ENCODE data around the gene RIMBP2. TPM values are rescaled to one million over a fixed set of nuclear protein-coding genes. Genes with fewer than 3 reads are reported as not detected.

The RIMBP2 gene
- polyA plus RNA-seq, 1 donor from 2014 or later, result 14.6 TPM

DNA sequence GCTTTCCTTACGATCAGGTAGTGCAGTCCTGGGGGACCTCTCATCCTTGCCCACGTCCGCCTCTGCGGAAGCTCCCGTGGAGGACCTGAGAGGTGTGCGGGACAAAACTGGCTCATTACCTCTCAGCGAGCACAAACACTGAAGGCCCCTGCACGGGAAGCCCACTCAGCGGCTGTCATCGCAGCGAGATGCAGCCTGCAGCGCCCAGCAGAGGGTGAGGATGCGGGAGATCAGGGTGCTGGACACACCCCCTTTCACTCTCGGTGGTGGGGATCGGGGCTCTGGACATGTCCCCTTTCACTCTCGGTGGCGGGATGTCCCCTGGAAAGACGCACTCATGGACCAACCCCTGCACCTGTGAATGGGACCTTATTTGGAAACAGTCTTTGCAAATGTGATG, 266.8 kb downstream of the RIMBP2 start:
- Histone ChIP-seq H3K36me3 (ENCODE audit: insufficient read depth, low read length) (no peaks in the 10 kb centered on the region), H3K4me2 (ENCODE audit: low read length) (no peak overlapping the region), H3K4me3 (ENCODE audit: low read length) (no peak overlapping the region), H2AFZ (ENCODE audit: low read depth, low read length) (no peak overlapping the region), H3F3A (ENCODE audit: insufficient read depth, low read length, poor library complexity, severe bottlenecking) (no peaks in the 10 kb centered on the region), H3K9me2 (ENCODE audit: insufficient read depth, low read length) (no peaks in the 10 kb centered on the region), H4K20me1 (ENCODE audit: insufficient read depth) (no peaks in the 10 kb centered on the region), H3K27me3 (ENCODE audit: insufficient read depth, low read depth, low read length) (no peaks in the 10 kb centered on the region), H3K9me3 (ENCODE audit: low read length) (no peaks in the 10 kb centered on the region), H3K79me2 (replicated peaks; ENCODE audit: insufficient read depth, low read length) (no peaks in the 10 kb centered on the region), H3K27ac (ENCODE audit: low read length) (no peak overlapping the region), H3K9ac (ENCODE audit: low read length) (no peak overlapping the region)
- TF ChIP-seq EZH2 (IDR thresholded peaks at IDR 0.05; ENCODE audit: borderline replicate concordance, insufficient read depth, low read length, poor library complexity, severe bottlenecking), result no peak

DNA sequence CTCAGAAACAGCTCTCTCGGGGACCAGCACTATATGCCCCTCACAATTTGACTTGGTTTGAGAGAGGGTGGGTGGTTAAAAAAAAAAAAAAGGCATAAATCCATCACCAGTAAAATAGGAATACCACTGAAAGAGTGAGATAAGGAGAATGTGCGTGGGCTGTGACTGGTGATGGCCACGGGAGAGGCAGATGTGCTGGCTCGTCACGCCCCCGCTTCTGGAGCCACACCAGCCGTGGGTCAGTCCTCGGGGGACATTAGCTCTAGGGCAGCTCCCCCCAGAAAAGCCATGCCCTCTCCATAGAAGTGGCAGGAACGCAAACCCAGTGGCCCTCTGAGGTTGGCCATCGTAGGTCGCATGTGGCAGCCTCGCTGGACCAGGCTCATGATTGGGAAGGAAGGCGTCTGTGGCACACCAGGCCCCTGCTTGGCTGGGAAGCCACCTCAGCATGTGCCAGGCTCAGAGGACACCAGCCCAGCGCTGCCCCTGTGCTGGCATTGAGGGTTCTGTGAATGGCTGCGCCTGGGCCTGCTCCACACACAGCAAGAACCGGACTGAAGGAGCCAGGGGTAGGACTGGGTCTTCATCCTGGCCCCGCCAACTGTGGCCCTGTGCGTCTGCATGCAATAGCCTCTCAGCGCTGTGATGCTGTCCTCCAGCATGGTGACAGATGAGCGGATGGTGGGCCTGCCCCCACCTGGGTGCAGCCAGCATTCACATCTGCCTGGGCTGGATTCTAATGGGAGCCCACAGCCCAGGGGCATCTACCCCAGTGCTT, 267.9 kb downstream of the RIMBP2 start:
- H3K79me2 ChIP-seq (replicated peaks; ENCODE audit: insufficient read depth, low read length), result no peaks in the 10 kb centered on the region
- no peak overlapping the region for H3K4me3 ChIP-seq (ENCODE audit: low read length)
- no peak overlapping the region for H3K27ac ChIP-seq (ENCODE audit: low read length)
- H3K9me3 ChIP-seq (ENCODE audit: low read length), result no peaks in the 10 kb centered on the region
- no peak overlapping the region for H3K9ac ChIP-seq (ENCODE audit: low read length)
- H3F3A ChIP-seq (ENCODE audit: insufficient read depth, low read length, poor library complexity, severe bottlenecking), result no peaks in the 10 kb centered on the region
- H3K4me2 ChIP-seq (ENCODE audit: low read length), result no peak overlapping the region
- H4K20me1 ChIP-seq (ENCODE audit: insufficient read depth), result no peaks in the 10 kb centered on the region
- TF ChIP-seq EP300 (conservative IDR thresholded peaks at IDR 0.05; ENCODE audit: poor library complexity, severe bottlenecking) (no peak), SMC3 (conservative IDR thresholded peaks at IDR 0.05; ENCODE audit: poor library complexity) (no peak), TAF1 (IDR thresholded peaks at IDR 0.05; ENCODE audit: low read depth) (no peak), RAD21 (conservative IDR thresholded peaks at IDR 0.05) (no peak), POLR2AphosphoS5 (IDR thresholded peaks at IDR 0.05) (no peak), EZH2 (IDR thresholded peaks at IDR 0.05; ENCODE audit: borderline replicate concordance, insufficient read depth, low read length, poor library complexity, severe bottlenecking) (no peak), CTCF (IDR thresholded peaks at IDR 0.05; ENCODE audit: poor library complexity, severe bottlenecking) (no peak), MXI1 (conservative IDR thresholded peaks at IDR 0.05; ENCODE audit: poor library complexity, severe bottlenecking) (no peak)
- TF ChIP-seq, protein P1, sequence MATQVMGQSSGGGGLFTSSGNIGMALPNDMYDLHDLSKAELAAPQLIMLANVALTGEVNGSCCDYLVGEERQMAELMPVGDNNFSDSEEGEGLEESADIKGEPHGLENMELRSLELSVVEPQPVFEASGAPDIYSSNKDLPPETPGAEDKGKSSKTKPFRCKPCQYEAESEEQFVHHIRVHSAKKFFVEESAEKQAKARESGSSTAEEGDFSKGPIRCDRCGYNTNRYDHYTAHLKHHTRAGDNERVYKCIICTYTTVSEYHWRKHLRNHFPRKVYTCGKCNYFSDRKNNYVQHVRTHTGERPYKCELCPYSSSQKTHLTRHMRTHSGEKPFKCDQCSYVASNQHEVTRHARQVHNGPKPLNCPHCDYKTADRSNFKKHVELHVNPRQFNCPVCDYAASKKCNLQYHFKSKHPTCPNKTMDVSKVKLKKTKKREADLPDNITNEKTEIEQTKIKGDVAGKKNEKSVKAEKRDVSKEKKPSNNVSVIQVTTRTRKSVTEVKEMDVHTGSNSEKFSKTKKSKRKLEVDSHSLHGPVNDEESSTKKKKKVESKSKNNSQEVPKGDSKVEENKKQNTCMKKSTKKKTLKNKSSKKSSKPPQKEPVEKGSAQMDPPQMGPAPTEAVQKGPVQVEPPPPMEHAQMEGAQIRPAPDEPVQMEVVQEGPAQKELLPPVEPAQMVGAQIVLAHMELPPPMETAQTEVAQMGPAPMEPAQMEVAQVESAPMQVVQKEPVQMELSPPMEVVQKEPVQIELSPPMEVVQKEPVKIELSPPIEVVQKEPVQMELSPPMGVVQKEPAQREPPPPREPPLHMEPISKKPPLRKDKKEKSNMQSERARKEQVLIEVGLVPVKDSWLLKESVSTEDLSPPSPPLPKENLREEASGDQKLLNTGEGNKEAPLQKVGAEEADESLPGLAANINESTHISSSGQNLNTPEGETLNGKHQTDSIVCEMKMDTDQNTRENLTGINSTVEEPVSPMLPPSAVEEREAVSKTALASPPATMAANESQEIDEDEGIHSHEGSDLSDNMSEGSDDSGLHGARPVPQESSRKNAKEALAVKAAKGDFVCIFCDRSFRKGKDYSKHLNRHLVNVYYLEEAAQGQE (IDR thresholded peaks at IDR 0.05; ENCODE audit: borderline replicate concordance), result no peak
- H3K9me2 ChIP-seq (ENCODE audit: insufficient read depth, low read length), result no peaks in the 10 kb centered on the region
- H3K36me3 ChIP-seq (ENCODE audit: insufficient read depth, low read length), result no peaks in the 10 kb centered on the region
- no peak overlapping the region for H2AFZ ChIP-seq (ENCODE audit: low read depth, low read length)
- H3K27me3 ChIP-seq (ENCODE audit: insufficient read depth, low read depth, low read length), result no peaks in the 10 kb centered on the region

Measured in neural cell (in vitro differentiated cells).